GM12878 (cell line): ENCODE measurements around the gene TET2. TPM values are rescaled to one million over a fixed set of nuclear protein-coding genes. Genes with fewer than 3 reads are reported as not detected.

Source experiments
- ATAC-seq: fragments of 200-7000 bp; cut with Tn5 transposase; 3 replicates; pipeline ENCODE4 v1.9.1; 2020; ENCODE audit warnings: mild to moderate bottlenecking, moderate library complexity
- BruUV-seq: library from RNA; stranded (reverse); fragments of 400-500 nt; replicated peaks from 2 replicates; lab custom pipeline; 2021; lab: Mats Ljungman, UMichigan
- CTCF ChIA-PET: fragments of 300-600 bp; sonication (Branson Sonifier 250); formaldehyde crosslinking; extraction: SDS; loops from one replicate; lab custom pipeline; 2021; ENCODE audit warnings: inconsistent platforms; lab: Yijun Ruan, JAX
- POLR2A ChIA-PET: fragments of 350-600 bp; formaldehyde crosslinking; extraction: SDS; loops from one replicate; lab custom pipeline; 2021; ENCODE audit warnings: inconsistent platforms; lab: Charles Lee
- RAD21 ChIA-PET: fragments of 300-600 bp; sonication (Branson Sonifier 250); formaldehyde crosslinking; loops from one replicate; lab custom pipeline; 2023; ENCODE audit warnings: antibody characterized with exemption; ENCODE audit not compliant: unreplicated experiment; lab: Charles Lee
- SMC1A ChIA-PET: fragments of 300-600 bp; sonication (Branson Sonifier 250); formaldehyde crosslinking; loops from one replicate; lab custom pipeline; 2023; ENCODE audit not compliant: unreplicated experiment, uncharacterized antibody; lab: Charles Lee
- DNase-seq: peaks from one replicate; pipeline ENCODE4 v3.0.0-alpha.2; 2011; ENCODE audit warnings: low read depth, low spot score
- FAIRE-seq: peaks from 3 replicates; lab custom pipeline; 2011; peaks lifted over from hg19 to GRCh38; lab: Jason Lieb, UNC
- H2AFZ ChIP-seq: 2 replicates; pipeline ENCODE4 v1.6.0; 2011; ENCODE audit warnings: low read depth, low read length, control low read depth; ENCODE audit not compliant: control insufficient read depth
- H3K27ac ChIP-seq: 2 replicates; pipeline ENCODE4 v1.5.1; 2011; ENCODE audit warnings: control low read depth; ENCODE audit not compliant: control insufficient read depth, insufficient read depth
- H3K27me3 ChIP-seq, 2 experiments: replicated peaks in 1 of 2; 2 replicates each; pipeline versions ENCODE4 v1.6.0 to v1.6.1; 2011; ENCODE audit warnings: low read length in 1 of 2; ENCODE audit not compliant: control insufficient read depth in 2 of 2, insufficient read depth in 2 of 2
- H3K36me3 ChIP-seq, 2 experiments: 2 replicates each; pipeline ENCODE4 v1.5.1; 2011; ENCODE audit warnings: low read length in 1 of 2; ENCODE audit not compliant: control insufficient read depth in 2 of 2, insufficient read depth in 2 of 2
- H3K4me1 ChIP-seq: 2 replicates; pipeline ENCODE4 v1.6.1; 2011; ENCODE audit warnings: mild to moderate bottlenecking, low read length, moderate library complexity, mixed read lengths; ENCODE audit not compliant: control insufficient read depth, insufficient read depth
- H3K4me2 ChIP-seq: 2 replicates; pipeline ENCODE4 v1.6.0; 2011; ENCODE audit warnings: control low read depth; ENCODE audit not compliant: control insufficient read depth, insufficient read depth
- H3K4me3 ChIP-seq: fragments of 200-600 bp; sonication (generic); 2 replicates; pipeline ENCODE4 v1.5.1; 2016
- H3K79me2 ChIP-seq: 2 replicates; pipeline ENCODE4 v1.6.0; 2011; ENCODE audit warnings: low read length; ENCODE audit not compliant: control insufficient read depth, insufficient read depth
- H3K9ac ChIP-seq: 2 replicates; pipeline ENCODE4 v1.8.0; 2011; ENCODE audit warnings: low read length, control low read depth, mixed read lengths; ENCODE audit not compliant: control insufficient read depth, insufficient read depth
- H3K9me3 ChIP-seq: replicated peaks from 3 replicates; pipeline ENCODE4 v1.5.1; 2011; ENCODE audit warnings: mild to moderate bottlenecking, low read length; ENCODE audit not compliant: control insufficient read depth, insufficient read depth
- H4K20me1 ChIP-seq: 2 replicates; pipeline ENCODE4 v1.6.0; 2011; ENCODE audit not compliant: control insufficient read depth, insufficient read depth
- EGR1 ChIP-seq, 2 experiments: IDR thresholded peaks; 1 replicate in 1 of 2; 2 replicates in 1 of 2; pipeline ENCODE4 v1.6.1; 2011 to 2012; ENCODE audit warnings: low read depth in 2 of 2, low read length in 2 of 2, borderline replicate concordance in 1 of 2, mild to moderate bottlenecking in 1 of 2, moderate library complexity in 1 of 2
- MYC ChIP-seq: IDR thresholded peaks from 2 replicates; pipeline ENCODE4 v1.6.1; 2011; ENCODE audit warnings: mild to moderate bottlenecking, low read length, moderate library complexity, inconsistent platforms; ENCODE audit not compliant: insufficient read depth, insufficient replicate concordance, insufficient read length, severe bottlenecking
- RAD21 ChIP-seq: IDR thresholded peaks from 2 replicates; pipeline ENCODE4 v1.6.1; 2011; ENCODE audit warnings: mild to moderate bottlenecking, low read depth, low read length, moderate library complexity; ENCODE audit not compliant: insufficient read depth
- TBL1XR1 ChIP-seq: IDR thresholded peaks from 2 replicates; pipeline ENCODE4 v1.6.1; 2012; ENCODE audit warnings: low read depth, low read length, improper control_type of control experiment
- WGBS: methylation state at CpG from one replicate; pipeline ENCODE4 v1.1.6; 2016; ENCODE audit warnings: low lambda C conversion rate; ENCODE audit not compliant: insufficient replicate concordance, insufficient coverage; ENCODE audit errors: missing lambda C conversion rate; 5-methylcytosine and 5-hydroxymethylcytosine counted together
- in situ Hi-C: fragments of 300-500 bp; cut with MboI; formaldehyde crosslinking; loops from 9 replicates; pipeline ENCODE4 v1.14.3; 2018; ENCODE audit warnings: mixed read lengths
- intact Hi-C: fragments of 100-400 bp; cut with micrococcal nuclease; formaldehyde crosslinking; loops from one replicate; pipeline ENCODE4 v1.14.2; 2022; ENCODE audit not compliant: unreplicated experiment
- polyA plus RNA-seq, 11 experiments: library from polyadenylated mRNA; depleted of rRNA in 4 of 11; unstranded in 6 of 11; stranded (reverse) in 5 of 11; fragments of >200 nt; fragmentation: Nextera tagmentation in 4 of 11; fragmentation: Illumina TruSeq in 1 of 11; extraction: Ambion mirVana in 4 of 11; extraction: Trizol in 1 of 11; gene quantifications; 1 replicate in 1 of 11; 2 replicates in 10 of 11; pipeline versions ENCODE4 v1.2.1 to v1.2.3, GENCODE V29; 2011 to 2016; ENCODE audit warnings: inconsistent platforms in 2 of 11, missing spikeins in 2 of 11, low read depth in 1 of 11
- total RNA-seq, 4 experiments: library from RNA; depleted of rRNA in 3 of 4; stranded (reverse); fragments of >200 nt in 3 of 4; fragmentation: Illumina TruSeq in 1 of 4; extraction: Trizol in 1 of 4; gene quantifications; 2 replicates each; pipeline versions ENCODE4 v1.2.1 to v1.2.3, GENCODE V29; 2013 to 2021
- TF ChIP-seq, protein P1 (sequence below): IDR thresholded peaks from 2 replicates; pipeline ENCODE4 v1.6.1; 2012; ENCODE audit warnings: low read depth, low read length, improper control_type of control experiment

Gene TET2
- total and polyA plus RNA-seq, 10 of the 15 experiments (the other 5 are each of a cell fraction or from before 2014, with no cell fraction given): 3.7 to 49.0 (median 27.5) TPM

GRCh38 chr4:105129286-105130040, 17.2 kb upstream of the TET2 start (continued):
- TF ChIP-seq, protein P1, sequence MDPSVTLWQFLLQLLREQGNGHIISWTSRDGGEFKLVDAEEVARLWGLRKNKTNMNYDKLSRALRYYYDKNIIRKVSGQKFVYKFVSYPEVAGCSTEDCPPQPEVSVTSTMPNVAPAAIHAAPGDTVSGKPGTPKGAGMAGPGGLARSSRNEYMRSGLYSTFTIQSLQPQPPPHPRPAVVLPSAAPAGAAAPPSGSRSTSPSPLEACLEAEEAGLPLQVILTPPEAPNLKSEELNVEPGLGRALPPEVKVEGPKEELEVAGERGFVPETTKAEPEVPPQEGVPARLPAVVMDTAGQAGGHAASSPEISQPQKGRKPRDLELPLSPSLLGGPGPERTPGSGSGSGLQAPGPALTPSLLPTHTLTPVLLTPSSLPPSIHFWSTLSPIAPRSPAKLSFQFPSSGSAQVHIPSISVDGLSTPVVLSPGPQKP: no peak

GRCh38 chr4:105130945-105131344, 15.7 kb upstream of the TET2 start:
- no peaks in the 10 kb centered on the region for H3K27me3 ChIP-seq
- no peak for FAIRE-seq
- no peak overlapping the region for H3K4me2 ChIP-seq
- no peaks in the 10 kb centered on the region for H3K79me2 ChIP-seq
- TF ChIP-seq RAD21: no peak
- no peak for TF ChIP-seq TBL1XR1
- TF ChIP-seq MYC: no peak
- no peak for TF ChIP-seq EGR1 (IDR thresholded peaks at IDR 0.05; ENCODE audit: borderline replicate concordance in 1 of 2, low read depth in 2 of 2, low read length in 2 of 2)
- no peak for DNase-seq
- no peaks in the 10 kb centered on the region for H3K36me3 ChIP-seq
- H2AFZ ChIP-seq: no peak overlapping the region
- intact Hi-C loops: no loop called here
- no peaks in the 10 kb centered on the region for H4K20me1 ChIP-seq
- H3K9ac ChIP-seq: no peak overlapping the region
- in situ Hi-C loops: no loop called here
- ChIA-PET POLR2A (no interaction called here), SMC1A (interaction anchor here (0.5 to 1.3 kb wide), 4 partner anchors 15 to 339 kb away, joined by 3 to 4 read pairs (median 3); no protein-coding TSS in a partner anchor), CTCF (interaction anchor here (0.5 to 2.3 kb wide), 4 partner anchors 10 to 716 kb away, joined by 3 to 13 read pairs (median 4); partner anchors contain the start of gene PPA2), RAD21 (no interaction called here)
- no peak for ATAC-seq
- no TSS peak for BruUV-seq
- H3K27ac ChIP-seq: no peak overlapping the region
- H3K4me1 ChIP-seq: no peaks in the 10 kb centered on the region; the same call in none of the 2 replicates
- WGBS: 96% methylated on average over 1 of the region's 1 CpG
- H3K4me3 ChIP-seq: no peak overlapping the region
- H3K9me3 ChIP-seq: no peaks in the 10 kb centered on the region; the same call in 1 of the 3 replicates
